Calu3 (cell line): ENCODE data around the gene C2orf76. TPM values are rescaled to one million over a fixed set of nuclear protein-coding genes. Genes with fewer than 3 reads are reported as not detected.

Source experiments
- BruUV-seq: library from RNA; stranded (reverse); fragments of 400-500 nt; replicated peaks from 2 replicates; lab custom pipeline; 2021; lab: Mats Ljungman, UMichigan
- CTCF ChIA-PET: fragments of 300-600 bp; sonication (Branson Sonifier 250); formaldehyde crosslinking; loops from one replicate; lab custom pipeline; 2022; ENCODE audit warnings: antibody characterized with exemption; lab: Charles Lee
- DNase-seq: peaks from one replicate; pipeline ENCODE4 v3.0.0; 2022
- H3K27ac Mint-ChIP-seq: one replicate; pipeline ENCODE4 v1.8.0; 2022; ENCODE audit warnings: mixed read lengths; ENCODE audit not compliant: unreplicated experiment
- H3K27me3 Mint-ChIP-seq: one replicate; pipeline ENCODE4 v1.8.0; 2022; ENCODE audit warnings: mixed read lengths; ENCODE audit not compliant: unreplicated experiment
- H3K36me3 Mint-ChIP-seq: one replicate; pipeline ENCODE4 v1.8.0; 2022; ENCODE audit warnings: mild to moderate bottlenecking, moderate library complexity, mixed read lengths; ENCODE audit not compliant: insufficient read depth, unreplicated experiment
- H3K4me1 Mint-ChIP-seq: one replicate; pipeline ENCODE4 v1.8.0; 2022; ENCODE audit warnings: mild to moderate bottlenecking, low read depth, mixed read lengths; ENCODE audit not compliant: unreplicated experiment
- H3K4me3 Mint-ChIP-seq: one replicate; pipeline ENCODE4 v1.8.0; 2022; ENCODE audit warnings: mild to moderate bottlenecking, low read depth, moderate library complexity, mixed read lengths; ENCODE audit not compliant: unreplicated experiment
- H3K9me3 Mint-ChIP-seq: one replicate; pipeline ENCODE4 v1.8.0; 2022; ENCODE audit warnings: low read depth, mixed read lengths; ENCODE audit not compliant: unreplicated experiment
- intact Hi-C: fragments of 100-400 bp; cut with micrococcal nuclease; formaldehyde crosslinking; loops from one replicate; pipeline ENCODE4 v1.10.0; 2022; ENCODE audit not compliant: unreplicated experiment
- total RNA-seq: library from RNA; stranded (reverse); gene quantifications from 2 replicates; pipeline ENCODE4 v1.2.3, GENCODE V29; 2022
- TF ChIP-seq, protein P1 (sequence below): fragments of 200-600 bp; IDR thresholded peaks from one replicate; pipeline ENCODE4 v1.8.0; 2022; ENCODE audit warnings: antibody characterized with exemption; ENCODE audit not compliant: unreplicated experiment

C2orf76 gene
- total RNA-seq, 1 experiment from 2014 or later, result 7.1 TPM

DNA sequence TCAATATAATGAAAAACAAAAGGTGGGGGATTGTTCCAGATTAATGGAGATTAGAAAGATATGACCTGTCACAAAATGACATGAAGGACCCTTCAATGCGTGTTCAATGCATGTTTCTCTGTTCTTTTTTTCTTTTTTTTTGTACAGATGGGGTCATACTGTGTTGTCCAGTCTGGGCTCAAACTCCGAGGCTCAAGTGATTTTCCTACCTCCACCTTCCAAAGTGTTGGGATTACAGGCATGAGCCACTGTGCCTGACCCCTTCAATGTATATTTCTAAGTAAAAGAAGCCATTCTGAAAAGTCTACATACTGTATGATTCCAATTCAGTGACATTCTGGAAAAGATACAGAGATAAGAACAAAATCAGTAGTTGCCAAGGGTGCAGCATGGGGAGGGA, 32.8 kb downstream of the C2orf76 start:
- Mint-ChIP-seq H3K4me1 (no peaks in the 10 kb centered on the region), H3K27me3 (no peaks in the 10 kb centered on the region), H3K9me3 (no peaks in the 10 kb centered on the region), H3K27ac (no peak overlapping the region), H3K4me3 (no peak overlapping the region), H3K36me3 (no peaks in the 10 kb centered on the region)
- DNase-seq, result no peak
- CTCF ChIA-PET, result no interaction called here
- BruUV-seq, result no TSS peak
- intact Hi-C loops, result no loop called here
- TF ChIP-seq, protein P1, sequence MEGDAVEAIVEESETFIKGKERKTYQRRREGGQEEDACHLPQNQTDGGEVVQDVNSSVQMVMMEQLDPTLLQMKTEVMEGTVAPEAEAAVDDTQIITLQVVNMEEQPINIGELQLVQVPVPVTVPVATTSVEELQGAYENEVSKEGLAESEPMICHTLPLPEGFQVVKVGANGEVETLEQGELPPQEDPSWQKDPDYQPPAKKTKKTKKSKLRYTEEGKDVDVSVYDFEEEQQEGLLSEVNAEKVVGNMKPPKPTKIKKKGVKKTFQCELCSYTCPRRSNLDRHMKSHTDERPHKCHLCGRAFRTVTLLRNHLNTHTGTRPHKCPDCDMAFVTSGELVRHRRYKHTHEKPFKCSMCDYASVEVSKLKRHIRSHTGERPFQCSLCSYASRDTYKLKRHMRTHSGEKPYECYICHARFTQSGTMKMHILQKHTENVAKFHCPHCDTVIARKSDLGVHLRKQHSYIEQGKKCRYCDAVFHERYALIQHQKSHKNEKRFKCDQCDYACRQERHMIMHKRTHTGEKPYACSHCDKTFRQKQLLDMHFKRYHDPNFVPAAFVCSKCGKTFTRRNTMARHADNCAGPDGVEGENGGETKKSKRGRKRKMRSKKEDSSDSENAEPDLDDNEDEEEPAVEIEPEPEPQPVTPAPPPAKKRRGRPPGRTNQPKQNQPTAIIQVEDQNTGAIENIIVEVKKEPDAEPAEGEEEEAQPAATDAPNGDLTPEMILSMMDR, result no peak

DNA sequence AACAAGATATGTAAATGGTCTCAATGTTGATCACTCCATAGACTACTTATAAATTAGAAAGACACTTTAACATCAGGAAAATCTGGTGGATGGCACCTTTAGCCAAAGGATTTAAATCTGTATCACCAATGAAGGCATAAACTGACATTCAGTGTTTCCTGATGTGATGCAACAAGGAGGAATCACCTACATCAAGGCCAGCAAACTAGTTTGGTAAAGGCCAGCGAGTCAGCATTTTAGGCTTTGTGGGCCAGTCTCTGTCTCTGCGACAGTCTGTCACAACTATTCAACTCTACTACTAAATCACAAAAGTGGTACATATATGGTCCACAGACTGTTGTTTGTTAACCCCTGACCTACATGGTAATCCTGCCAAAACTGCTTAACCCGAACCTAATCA, 33.3 kb downstream of the C2orf76 start:
- CTCF ChIA-PET, result no interaction called here
- Mint-ChIP-seq H3K4me1 (no peaks in the 10 kb centered on the region), H3K36me3 (no peaks in the 10 kb centered on the region), H3K27ac (no peak overlapping the region), H3K4me3 (no peak overlapping the region), H3K9me3 (no peaks in the 10 kb centered on the region), H3K27me3 (no peaks in the 10 kb centered on the region)
- intact Hi-C loops, result no loop called here
- BruUV-seq, result no TSS peak
- TF ChIP-seq, protein P1, result no peak
- no peak for DNase-seq

DNA sequence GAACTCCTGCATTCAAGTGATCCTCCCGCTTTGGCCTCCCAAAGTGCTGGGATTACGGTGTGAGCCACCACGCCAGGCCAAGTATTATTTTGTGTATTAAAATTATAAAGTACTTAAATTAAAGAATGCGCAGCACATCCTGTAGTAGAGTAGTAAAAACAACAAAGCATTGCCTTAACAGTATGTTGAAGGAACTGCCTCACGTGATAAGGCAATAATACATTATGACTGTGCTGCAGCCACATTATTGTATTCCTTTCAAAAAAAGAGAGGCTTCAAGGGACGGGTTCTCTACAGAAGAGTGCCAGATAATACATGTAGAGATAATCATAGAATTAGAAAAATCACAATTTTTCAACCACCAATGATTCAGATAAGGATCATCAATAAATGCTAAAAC, 33.7 kb downstream of the C2orf76 start:
- TF ChIP-seq, protein P1, result no peak
- H3K27ac Mint-ChIP-seq, result no peak overlapping the region
- H3K4me1 Mint-ChIP-seq, result no peaks in the 10 kb centered on the region
- H3K27me3 Mint-ChIP-seq, result no peaks in the 10 kb centered on the region
- intact Hi-C loops, result no loop called here
- H3K4me3 Mint-ChIP-seq, result no peak overlapping the region
- BruUV-seq, result no TSS peak
- H3K36me3 Mint-ChIP-seq, result no peaks in the 10 kb centered on the region
- no peaks in the 10 kb centered on the region for H3K9me3 Mint-ChIP-seq
- CTCF ChIA-PET, result no interaction called here
- no peak for DNase-seq

DNA sequence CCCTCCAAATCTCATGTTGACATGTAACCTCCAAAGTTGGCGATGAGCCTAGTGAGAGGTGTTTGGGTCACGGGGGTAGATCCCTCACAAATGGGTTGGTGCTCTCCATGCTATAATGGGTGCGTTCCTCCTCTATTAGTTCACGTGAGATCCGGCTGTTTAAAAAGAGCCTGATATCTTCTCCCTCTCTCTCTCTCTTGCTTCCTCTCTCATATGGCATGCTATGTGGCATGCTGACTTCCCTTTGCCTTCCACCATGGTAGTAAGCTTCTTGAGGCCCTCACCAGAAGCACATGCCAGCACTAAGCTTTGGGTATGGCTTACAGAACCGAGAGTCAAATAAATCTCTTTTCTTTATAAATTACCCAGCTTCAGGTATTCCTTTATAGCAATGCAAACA, 39.2 kb downstream of the C2orf76 start:
- H3K9me3 Mint-ChIP-seq, result no peaks in the 10 kb centered on the region
- no peaks in the 10 kb centered on the region for H3K4me1 Mint-ChIP-seq
- H3K4me3 Mint-ChIP-seq, result no peak overlapping the region
- DNase-seq, result no peak
- H3K36me3 Mint-ChIP-seq, result no peaks in the 10 kb centered on the region
- no TSS peak for BruUV-seq
- TF ChIP-seq, protein P1, result no peak
- H3K27me3 Mint-ChIP-seq, result no peaks in the 10 kb centered on the region
- CTCF ChIA-PET, result no interaction called here
- no peak overlapping the region for H3K27ac Mint-ChIP-seq
- intact Hi-C loops, result no loop called here
